ENCODE results near the gene OXER1.

OXER1 gene

GRCh38 chr2:42754021-42754775, 9.7 kb downstream of the OXER1 start:
- Histone ChIP-seq H3K27me3 (ENCODE audit: control insufficient read depth, insufficient read depth, low read length) (no peaks in the 10 kb centered on the region), H3K36me3 (ENCODE audit: control insufficient read depth, insufficient read depth, low read length) (no peaks in the 10 kb centered on the region), H3K9me3 (ENCODE audit: control insufficient read depth, insufficient read depth, low read length) (no peaks in the 10 kb centered on the region), H3K9ac (ENCODE audit: low read depth, low read length) (no peak overlapping the region), H3K4me1 (ENCODE audit: control insufficient read depth, insufficient read depth, low read length) (no peaks in the 10 kb centered on the region), H3K4me3 (ENCODE audit: low read depth, low read length) (no peak overlapping the region)

DNA sequence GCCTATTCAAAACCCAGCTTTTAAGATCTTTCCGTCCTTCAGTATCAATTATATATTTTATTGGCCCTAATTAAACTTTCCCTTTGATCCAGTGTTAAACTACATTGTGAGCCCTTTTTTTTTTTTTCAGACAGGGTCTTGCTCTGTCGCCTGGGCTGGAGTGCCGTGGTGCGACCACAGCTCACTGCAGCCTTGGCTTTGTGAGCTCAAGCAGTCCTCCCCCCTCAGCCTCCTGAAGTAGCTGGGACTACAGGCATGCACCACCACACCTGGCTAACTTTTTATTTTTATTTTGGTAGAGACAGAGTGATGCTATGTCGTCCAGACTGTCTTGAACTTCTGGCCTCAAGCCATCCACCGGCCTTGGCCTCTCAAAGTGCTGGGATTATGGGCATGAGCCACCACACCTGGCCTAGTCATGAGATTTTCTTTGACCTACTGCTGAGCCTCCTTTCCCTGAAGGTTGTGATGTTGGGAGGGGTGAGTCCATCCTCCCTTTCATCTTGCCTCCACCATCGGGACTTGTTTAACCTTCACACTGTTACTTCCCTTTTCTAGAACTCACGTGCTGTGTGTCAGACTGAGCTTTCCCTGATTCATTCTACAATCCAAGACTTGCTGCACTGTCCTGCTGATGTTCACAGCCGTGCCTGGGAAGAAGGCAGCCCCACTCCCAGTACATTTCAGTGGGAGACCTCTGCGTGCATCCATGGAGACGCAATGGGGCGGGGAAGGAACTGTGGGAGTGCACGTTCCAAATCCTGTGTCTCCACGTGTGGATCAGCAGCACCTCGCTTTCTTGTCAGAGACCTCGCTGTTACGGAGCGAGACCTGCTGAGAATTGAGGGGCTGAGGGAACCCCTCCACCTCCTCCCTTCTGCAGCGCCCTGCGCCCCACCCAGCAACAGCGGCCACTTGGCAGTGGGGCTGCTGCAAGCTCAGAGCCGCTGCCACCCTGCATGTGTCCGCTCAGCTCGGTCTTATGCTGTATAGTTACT, 10.8 kb downstream of the OXER1 start:
- no peak overlapping the region for H3K4me3 ChIP-seq (ENCODE audit: low read depth, low read length)

DNA sequence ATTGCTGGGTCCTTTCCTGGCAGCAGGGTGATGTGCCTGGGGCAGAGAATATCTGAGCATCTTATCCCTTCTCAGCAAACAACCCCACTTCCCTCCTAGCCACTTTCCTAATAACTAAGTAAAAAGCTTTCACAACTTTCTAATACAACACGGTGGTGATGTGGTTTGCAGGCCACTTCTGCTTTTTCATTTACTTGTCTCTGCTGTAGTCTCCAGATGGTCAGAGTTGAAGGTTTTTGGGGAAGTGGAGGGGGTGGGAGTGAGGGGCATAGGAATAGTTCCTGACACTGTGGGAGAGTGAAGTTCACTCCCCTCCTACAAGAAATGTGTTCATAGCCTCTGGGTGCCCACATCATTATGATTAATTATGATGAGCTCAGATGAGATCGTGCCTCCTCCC, 11.6 kb downstream of the OXER1 start:
- Histone ChIP-seq H3K4me3 (ENCODE audit: low read depth, low read length) (no peak overlapping the region), H3K4me1 (ENCODE audit: control insufficient read depth, insufficient read depth, low read length) (no peaks in the 10 kb centered on the region), H3K9me3 (ENCODE audit: control insufficient read depth, insufficient read depth, low read length) (no peaks in the 10 kb centered on the region), H3K9ac (ENCODE audit: low read depth, low read length) (no peak overlapping the region), H3K36me3 (ENCODE audit: control insufficient read depth, insufficient read depth, low read length) (peaks cover 2% of the 10 kb centered on the region), H3K27me3 (ENCODE audit: control insufficient read depth, insufficient read depth, low read length) (no peaks in the 10 kb centered on the region)

More for the DNA sequence above, 10.8 kb downstream of the OXER1 start:
- no peaks in the 10 kb centered on the region for H3K27me3 ChIP-seq (ENCODE audit: control insufficient read depth, insufficient read depth, low read length)
- no peak overlapping the region for H3K9ac ChIP-seq (ENCODE audit: low read depth, low read length)
- H3K4me1 ChIP-seq (ENCODE audit: control insufficient read depth, insufficient read depth, low read length): no peaks in the 10 kb centered on the region
- H3K9me3 ChIP-seq (ENCODE audit: control insufficient read depth, insufficient read depth, low read length): no peaks in the 10 kb centered on the region
- H3K36me3 ChIP-seq (ENCODE audit: control insufficient read depth, insufficient read depth, low read length): peaks cover 2% of the 10 kb centered on the region

DNA sequence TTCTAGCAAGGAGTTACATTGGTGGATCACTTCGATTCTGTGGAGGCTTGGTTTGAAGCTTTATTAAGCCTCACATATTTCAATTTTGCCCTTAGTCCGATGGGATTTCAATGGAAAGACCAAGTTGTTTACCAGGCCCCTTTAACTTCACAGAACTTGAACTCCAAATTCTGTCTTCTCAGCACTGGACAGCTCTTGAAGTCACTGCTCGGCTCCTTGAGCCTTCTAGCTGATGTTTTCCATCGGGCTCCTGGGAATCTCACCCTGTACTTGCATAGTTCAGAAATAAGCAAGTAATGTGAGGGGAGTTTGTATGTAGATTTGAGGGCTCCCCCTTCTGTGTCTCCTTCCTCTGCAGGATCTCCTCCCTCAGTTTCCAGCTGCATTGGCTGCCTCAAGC, 15.1 kb downstream of the OXER1 start:
- H3K27me3 ChIP-seq (ENCODE audit: control insufficient read depth, insufficient read depth, low read length): no peaks in the 10 kb centered on the region
- no peaks in the 10 kb centered on the region for H3K4me1 ChIP-seq (ENCODE audit: control insufficient read depth, insufficient read depth, low read length)
- H3K36me3 ChIP-seq (ENCODE audit: control insufficient read depth, insufficient read depth, low read length): peaks cover 2% of the 10 kb centered on the region
- H3K9ac ChIP-seq (ENCODE audit: low read depth, low read length): no peak overlapping the region
- no peak overlapping the region for H3K4me3 ChIP-seq (ENCODE audit: low read depth, low read length)
- no peaks in the 10 kb centered on the region for H3K9me3 ChIP-seq (ENCODE audit: control insufficient read depth, insufficient read depth, low read length)

- no peaks in the 10 kb centered on the region for H3K4me1 ChIP-seq (ENCODE audit: control insufficient read depth, insufficient read depth, low read length)
- no peak overlapping the region for H3K9ac ChIP-seq (ENCODE audit: low read depth, low read length)
- no peaks in the 10 kb centered on the region for H3K9me3 ChIP-seq (ENCODE audit: control insufficient read depth, insufficient read depth, low read length)
- no peak overlapping the region for H3K4me3 ChIP-seq (ENCODE audit: low read depth, low read length)
- H3K27me3 ChIP-seq (ENCODE audit: control insufficient read depth, insufficient read depth, low read length): no peaks in the 10 kb centered on the region
- H3K36me3 ChIP-seq (ENCODE audit: control insufficient read depth, insufficient read depth, low read length): peaks cover 2% of the 10 kb centered on the region
Observed at GRCh38 chr2:42747422-42747821, 16.5 kb downstream of the OXER1 start.

GRCh38 chr2:42744545-42745082, 19.3 kb downstream of the OXER1 start:
- Histone ChIP-seq H3K4me1 (ENCODE audit: control insufficient read depth, insufficient read depth, low read length) (no peaks in the 10 kb centered on the region), H3K27me3 (ENCODE audit: control insufficient read depth, insufficient read depth, low read length) (no peaks in the 10 kb centered on the region), H3K36me3 (ENCODE audit: control insufficient read depth, insufficient read depth, low read length) (peaks cover 2% of the 10 kb centered on the region), H3K9ac (ENCODE audit: low read depth, low read length) (no peak overlapping the region), H3K9me3 (ENCODE audit: control insufficient read depth, insufficient read depth, low read length) (no peaks in the 10 kb centered on the region), H3K4me3 (ENCODE audit: low read depth, low read length) (no peak overlapping the region)

- H3K36me3 ChIP-seq (ENCODE audit: control insufficient read depth, insufficient read depth, low read length): no peaks in the 10 kb centered on the region
- peaks cover 4% of the 10 kb centered on the region for H3K4me1 ChIP-seq (ENCODE audit: control insufficient read depth, insufficient read depth, low read length)
- no peaks in the 10 kb centered on the region for H3K27me3 ChIP-seq (ENCODE audit: control insufficient read depth, insufficient read depth, low read length)
- no peak overlapping the region for H3K4me3 ChIP-seq (ENCODE audit: low read depth, low read length)
- H3K9ac ChIP-seq (ENCODE audit: low read depth, low read length): no peak overlapping the region
- H3K9me3 ChIP-seq (ENCODE audit: control insufficient read depth, insufficient read depth, low read length): no peaks in the 10 kb centered on the region
Observed at GRCh38 chr2:42743659-42743990, 20.3 kb downstream of the OXER1 start.

- H3K4me3 ChIP-seq (ENCODE audit: low read depth, low read length): no peak overlapping the region
- no peaks in the 10 kb centered on the region for H3K27me3 ChIP-seq (ENCODE audit: control insufficient read depth, insufficient read depth, low read length)
- no peaks in the 10 kb centered on the region for H3K9me3 ChIP-seq (ENCODE audit: control insufficient read depth, insufficient read depth, low read length)
- H3K36me3 ChIP-seq (ENCODE audit: control insufficient read depth, insufficient read depth, low read length): no peaks in the 10 kb centered on the region
- peaks cover 5% of the 10 kb centered on the region for H3K4me1 ChIP-seq (ENCODE audit: control insufficient read depth, insufficient read depth, low read length)
- H3K9ac ChIP-seq (ENCODE audit: low read depth, low read length): no peak overlapping the region
Observed at GRCh38 chr2:42742740-42743658, 20.9 kb downstream of the OXER1 start.

- H3K9me3 ChIP-seq (ENCODE audit: control insufficient read depth, insufficient read depth, low read length): no peaks in the 10 kb centered on the region
- peaks cover 14% of the 10 kb centered on the region for H3K4me1 ChIP-seq (ENCODE audit: control insufficient read depth, insufficient read depth, low read length)
- H3K36me3 ChIP-seq (ENCODE audit: control insufficient read depth, insufficient read depth, low read length): no peaks in the 10 kb centered on the region
- H3K9ac ChIP-seq (ENCODE audit: low read depth, low read length): no peak overlapping the region
- no peak overlapping the region for H3K4me3 ChIP-seq (ENCODE audit: low read depth, low read length)
- no peaks in the 10 kb centered on the region for H3K27me3 ChIP-seq (ENCODE audit: control insufficient read depth, insufficient read depth, low read length)
Observed at GRCh38 chr2:42741140-42741539, 22.8 kb downstream of the OXER1 start.

- H3K36me3 ChIP-seq (ENCODE audit: control insufficient read depth, insufficient read depth, low read length): no peaks in the 10 kb centered on the region
- H3K27me3 ChIP-seq (ENCODE audit: control insufficient read depth, insufficient read depth, low read length): no peaks in the 10 kb centered on the region
- H3K4me3 ChIP-seq (ENCODE audit: low read depth, low read length): no peak overlapping the region
- no peak overlapping the region for H3K9ac ChIP-seq (ENCODE audit: low read depth, low read length)
- H3K4me1 ChIP-seq (ENCODE audit: control insufficient read depth, insufficient read depth, low read length): peaks cover 14% of the 10 kb centered on the region
- no peaks in the 10 kb centered on the region for H3K9me3 ChIP-seq (ENCODE audit: control insufficient read depth, insufficient read depth, low read length)
Observed at GRCh38 chr2:42736598-42737322, 27.2 kb downstream of the OXER1 start.

All from iPS-15b (cell line).